ENCODE measurements around the gene MESP2.

Gene MESP2

DNA sequence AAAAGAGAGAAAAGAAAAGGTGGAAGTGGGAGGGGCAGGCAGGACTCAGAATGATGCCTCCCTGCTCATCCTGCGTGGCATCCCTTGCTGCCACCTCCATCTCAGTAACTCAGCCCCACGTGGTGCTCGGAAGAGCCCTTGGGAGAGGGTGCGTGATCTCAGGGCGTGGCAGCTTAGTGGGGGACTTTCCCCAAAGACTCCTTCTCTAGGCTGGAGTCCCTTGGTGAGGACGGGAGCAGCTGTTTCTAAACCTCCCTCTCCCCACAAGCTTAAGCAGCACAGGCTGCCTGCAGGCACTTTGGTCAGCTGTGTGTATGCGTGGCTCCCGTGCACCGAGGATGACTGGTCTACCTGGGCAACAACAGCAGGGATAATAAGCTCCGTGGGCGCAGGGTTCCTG is 45.9 kb downstream of the MESP2 start:
- Histone ChIP-seq H3K4me1 (ENCODE audit: control insufficient read depth, insufficient read depth, low read length) (no peaks in the 10 kb centered on the region; the same call in 1 of the 2 replicates), H3K4me3 (ENCODE audit: low read depth, low read length) (no peak overlapping the region), H3K27ac (ENCODE audit: low read depth, low read length) (no peak overlapping the region), H3K27me3 (ENCODE audit: control insufficient read depth, insufficient read depth, low read length) (0 out of 2 replicates have a peak, but pooled peaks cover under 1% of the 10 kb centered on the region), H3K9me3 (ENCODE audit: control insufficient read depth, insufficient read depth, low read depth, low read length) (no peaks in the 10 kb centered on the region), H3K9ac (ENCODE audit: low read length) (no peak overlapping the region), H3K36me3 (ENCODE audit: control insufficient read depth, insufficient read depth, low read length) (no peaks in the 10 kb centered on the region)

DNA sequence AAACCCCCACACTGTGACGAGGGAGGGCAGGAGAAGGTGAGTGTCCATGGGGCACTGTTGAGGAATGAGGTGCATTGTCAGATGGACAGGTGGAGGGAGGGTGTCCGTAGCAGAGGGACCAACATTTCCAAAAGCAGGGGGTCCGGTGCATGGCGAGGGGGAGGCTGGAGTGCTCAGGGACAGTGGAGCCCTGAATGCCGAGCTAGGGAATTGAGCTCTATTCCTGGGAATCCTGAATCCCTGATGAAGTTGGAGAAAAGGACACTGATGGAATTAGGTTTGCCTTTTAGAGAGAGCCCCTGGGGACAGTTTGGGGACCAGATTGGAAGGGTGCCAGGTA is 46.4 kb downstream of the MESP2 start:
- Histone ChIP-seq H3K9me3 (ENCODE audit: control insufficient read depth, insufficient read depth, low read depth, low read length) (no peaks in the 10 kb centered on the region), H3K27me3 (ENCODE audit: control insufficient read depth, insufficient read depth, low read length) (no peaks in the 10 kb centered on the region), H3K36me3 (ENCODE audit: control insufficient read depth, insufficient read depth, low read length) (no peaks in the 10 kb centered on the region), H3K27ac (ENCODE audit: low read depth, low read length) (no peak overlapping the region), H3K4me3 (ENCODE audit: low read depth, low read length) (no peak overlapping the region), H3K9ac (ENCODE audit: low read length) (no peak overlapping the region), H3K4me1 (ENCODE audit: control insufficient read depth, insufficient read depth, low read length) (no peaks in the 10 kb centered on the region; the same call in 1 of the 2 replicates)

GRCh38 chr15:89822951-89823711 is 47.0 kb downstream of the MESP2 start:
- Histone ChIP-seq H3K9me3 (ENCODE audit: control insufficient read depth, insufficient read depth, low read depth, low read length) (no peaks in the 10 kb centered on the region), H3K4me3 (ENCODE audit: low read depth, low read length) (no peak overlapping the region), H3K36me3 (ENCODE audit: control insufficient read depth, insufficient read depth, low read length) (no peaks in the 10 kb centered on the region), H3K4me1 (ENCODE audit: control insufficient read depth, insufficient read depth, low read length) (peaks cover under 1% of the 10 kb centered on the region; the same call in 1 of the 2 replicates), H3K27me3 (ENCODE audit: control insufficient read depth, insufficient read depth, low read length) (no peaks in the 10 kb centered on the region), H3K27ac (ENCODE audit: low read depth, low read length) (no peak overlapping the region), H3K9ac (ENCODE audit: low read length) (no peak overlapping the region)

GRCh38 chr15:89823836-89824606 is 47.9 kb downstream of the MESP2 start:
- Histone ChIP-seq H3K27me3 (ENCODE audit: control insufficient read depth, insufficient read depth, low read length) (no peaks in the 10 kb centered on the region), H3K4me3 (ENCODE audit: low read depth, low read length) (no peak overlapping the region), H3K9me3 (ENCODE audit: control insufficient read depth, insufficient read depth, low read depth, low read length) (no peaks in the 10 kb centered on the region), H3K9ac (ENCODE audit: low read length) (no peak overlapping the region), H3K27ac (ENCODE audit: low read depth, low read length) (no peak overlapping the region), H3K4me1 (ENCODE audit: control insufficient read depth, insufficient read depth, low read length) (peaks cover 9% of the 10 kb centered on the region; the same call in 1 of the 2 replicates), H3K36me3 (ENCODE audit: control insufficient read depth, insufficient read depth, low read length) (no peaks in the 10 kb centered on the region)

- H3K36me3 ChIP-seq (ENCODE audit: control insufficient read depth, insufficient read depth, low read length) = no peaks in the 10 kb centered on the region
- no peak overlapping the region for H3K4me3 ChIP-seq (ENCODE audit: low read depth, low read length)
- no peak overlapping the region for H3K9ac ChIP-seq (ENCODE audit: low read length)
- H3K27me3 ChIP-seq (ENCODE audit: control insufficient read depth, insufficient read depth, low read length) = no peaks in the 10 kb centered on the region
- H3K27ac ChIP-seq (ENCODE audit: low read depth, low read length) = no peak overlapping the region
- H3K4me1 ChIP-seq (ENCODE audit: control insufficient read depth, insufficient read depth, low read length) = peaks cover 10% of the 10 kb centered on the region; the same call in 1 of the 2 replicates
- no peaks in the 10 kb centered on the region for H3K9me3 ChIP-seq (ENCODE audit: control insufficient read depth, insufficient read depth, low read depth, low read length)
Observed at GRCh38 chr15:89824607-89824867, 48.4 kb downstream of the MESP2 start.

- Histone ChIP-seq H3K27me3 (ENCODE audit: control insufficient read depth, insufficient read depth, low read length) (no peaks in the 10 kb centered on the region), H3K9ac (ENCODE audit: low read length) (no peak overlapping the region), H3K36me3 (ENCODE audit: control insufficient read depth, insufficient read depth, low read length) (no peaks in the 10 kb centered on the region), H3K27ac (ENCODE audit: low read depth, low read length) (no peak overlapping the region), H3K4me1 (ENCODE audit: control insufficient read depth, insufficient read depth, low read length) (peaks cover 10% of the 10 kb centered on the region; the same call in 1 of the 2 replicates), H3K4me3 (ENCODE audit: low read depth, low read length) (no peak overlapping the region), H3K9me3 (ENCODE audit: control insufficient read depth, insufficient read depth, low read depth, low read length) (no peaks in the 10 kb centered on the region)
Observed at GRCh38 chr15:89825271-89825940, 49.3 kb downstream of the MESP2 start.

DNA sequence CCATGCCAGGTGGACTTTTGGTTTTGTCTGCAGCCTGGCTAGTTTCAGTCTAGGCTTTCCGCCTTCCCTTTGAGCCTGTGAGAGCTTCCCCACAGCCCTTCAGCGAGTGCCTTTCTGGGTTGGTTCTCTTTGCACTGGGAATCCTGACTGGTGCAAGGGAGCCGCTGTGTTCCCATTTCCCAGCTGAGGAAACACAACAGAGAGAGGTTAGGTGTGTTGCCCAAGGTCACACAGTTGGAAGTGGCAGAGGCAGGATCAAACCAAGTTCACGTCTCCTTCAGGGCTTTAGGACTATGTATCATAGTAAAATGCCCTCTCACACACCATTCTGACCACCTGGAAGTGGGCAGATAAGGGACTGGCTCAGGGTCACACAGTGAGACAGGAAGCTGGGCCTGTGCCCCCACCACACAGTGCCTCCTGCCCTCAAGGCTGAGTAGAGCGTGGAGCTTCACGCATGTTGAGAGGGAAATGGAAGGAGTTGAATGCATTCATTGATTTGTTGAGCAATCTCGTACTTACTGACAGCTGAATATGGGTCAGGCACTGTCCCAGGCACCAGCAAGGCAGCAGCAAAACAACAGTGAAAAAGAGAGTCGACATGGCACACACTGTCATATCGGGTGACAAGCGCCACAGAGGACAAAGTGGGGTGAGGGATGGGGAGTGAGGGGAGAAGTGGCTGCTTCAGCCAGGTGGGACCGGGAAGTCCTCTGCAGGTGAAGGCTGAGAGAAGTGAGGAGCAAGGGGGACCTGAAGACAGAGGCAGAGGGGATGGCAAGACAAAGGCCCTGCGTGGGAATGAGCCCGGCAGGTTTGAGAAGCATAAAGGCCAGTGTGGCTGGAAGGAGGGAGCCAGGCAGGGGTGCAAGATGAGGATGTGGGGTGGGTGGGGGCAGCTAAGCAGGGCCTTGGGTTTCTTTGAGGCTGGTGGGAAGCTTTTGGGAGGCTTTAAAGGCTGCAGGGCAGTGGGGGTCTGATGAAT is 50.8 kb downstream of the MESP2 start:
- H3K9me3 ChIP-seq (ENCODE audit: control insufficient read depth, insufficient read depth, low read depth, low read length) = no peaks in the 10 kb centered on the region
- no peak overlapping the region for H3K9ac ChIP-seq (ENCODE audit: low read length)
- H3K4me3 ChIP-seq (ENCODE audit: low read depth, low read length) = no peak overlapping the region
- H3K27ac ChIP-seq (ENCODE audit: low read depth, low read length) = no peak overlapping the region
- no peaks in the 10 kb centered on the region for H3K27me3 ChIP-seq (ENCODE audit: control insufficient read depth, insufficient read depth, low read length)
- peaks cover 10% of the 10 kb centered on the region; the same call in 1 of the 2 replicates for H3K4me1 ChIP-seq (ENCODE audit: control insufficient read depth, insufficient read depth, low read length)
- H3K36me3 ChIP-seq (ENCODE audit: control insufficient read depth, insufficient read depth, low read length) = no peaks in the 10 kb centered on the region

DNA sequence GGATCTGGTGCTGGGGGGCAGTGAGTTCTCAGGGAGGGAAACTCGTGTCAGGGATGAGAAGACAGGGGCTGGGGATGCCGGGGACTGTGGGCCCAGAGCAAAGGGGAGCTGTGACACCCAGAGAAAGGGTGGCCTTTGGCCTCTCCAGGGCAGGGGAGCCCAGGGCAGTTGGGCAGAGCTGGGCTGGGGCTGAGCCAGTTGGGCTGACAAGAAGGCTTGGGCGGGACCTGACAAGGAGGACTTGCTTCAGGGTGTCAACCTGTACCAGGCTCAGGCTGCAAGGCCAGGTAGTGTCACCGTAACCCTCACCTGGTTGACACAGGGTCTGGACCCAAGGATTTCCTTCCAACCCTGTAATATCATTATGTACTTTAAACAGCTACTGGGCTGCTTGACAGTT is 51.7 kb downstream of the MESP2 start:
- Histone ChIP-seq H3K27ac (ENCODE audit: low read depth, low read length) (no peak overlapping the region), H3K27me3 (ENCODE audit: control insufficient read depth, insufficient read depth, low read length) (no peaks in the 10 kb centered on the region), H3K9ac (ENCODE audit: low read length) (no peak overlapping the region), H3K4me1 (ENCODE audit: control insufficient read depth, insufficient read depth, low read length) (peaks cover 10% of the 10 kb centered on the region; the same call in 1 of the 2 replicates), H3K4me3 (ENCODE audit: low read depth, low read length) (no peak overlapping the region), H3K36me3 (ENCODE audit: control insufficient read depth, insufficient read depth, low read length) (peaks cover 2% of the 10 kb centered on the region; the same call in 1 of the 2 replicates), H3K9me3 (ENCODE audit: control insufficient read depth, insufficient read depth, low read depth, low read length) (no peaks in the 10 kb centered on the region)
